IPS-18a (cell line): Measurements from ENCODE around the gene EPB41L1.

Source experiments
- H3K27ac ChIP-seq: one replicate; pipeline ENCODE4 v1.5.1; 2013; ENCODE audit warnings: low read length
- H3K27me3 ChIP-seq: one replicate; pipeline ENCODE4 v1.6.1; 2013; ENCODE audit warnings: mild to moderate bottlenecking, low read length; ENCODE audit not compliant: control insufficient read depth, insufficient read depth
- H3K36me3 ChIP-seq: one replicate; pipeline ENCODE4 v1.6.1; 2013; ENCODE audit warnings: low read depth, low read length; ENCODE audit not compliant: control insufficient read depth
- H3K4me1 ChIP-seq: one replicate; pipeline ENCODE4 v1.6.1; 2013; ENCODE audit warnings: low read depth, low read length; ENCODE audit not compliant: control insufficient read depth
- H3K4me3 ChIP-seq: one replicate; pipeline ENCODE4 v1.5.1; 2013; ENCODE audit warnings: low read length
- H3K9ac ChIP-seq: one replicate; pipeline ENCODE4 v1.6.1; 2013; ENCODE audit warnings: mild to moderate bottlenecking, low read length, moderate library complexity
- H3K9me3 ChIP-seq: one replicate; pipeline ENCODE4 v1.6.1; 2013; ENCODE audit warnings: low read depth, low read length; ENCODE audit not compliant: control insufficient read depth

EPB41L1 gene

GRCh38 chr20:36281785-36282380 lies 127.3 kb downstream of the EPB41L1 start:
- no peak overlapping the region for H3K4me3 ChIP-seq
- H3K27ac ChIP-seq, result no peak overlapping the region
- no peaks in the 10 kb centered on the region for H3K4me1 ChIP-seq
- no peaks in the 10 kb centered on the region for H3K27me3 ChIP-seq
- no peak overlapping the region for H3K9ac ChIP-seq
- no peaks in the 10 kb centered on the region for H3K9me3 ChIP-seq
- H3K36me3 ChIP-seq, result no peaks in the 10 kb centered on the region
